Measurements from ENCODE around the gene S100A6. TPM values are rescaled to one million over a fixed set of nuclear protein-coding genes. Genes with fewer than 3 reads are reported as not detected.
A peak's percentile ranks its signal among the peaks of the same experiment; 100 is the strongest.

Gene S100A6
- total RNA-seq, 5 donors from 2014 or later (not counting 1 experiment from before 2014, with no cell fraction given): 200 to 467 (median 400) TPM

DNA sequence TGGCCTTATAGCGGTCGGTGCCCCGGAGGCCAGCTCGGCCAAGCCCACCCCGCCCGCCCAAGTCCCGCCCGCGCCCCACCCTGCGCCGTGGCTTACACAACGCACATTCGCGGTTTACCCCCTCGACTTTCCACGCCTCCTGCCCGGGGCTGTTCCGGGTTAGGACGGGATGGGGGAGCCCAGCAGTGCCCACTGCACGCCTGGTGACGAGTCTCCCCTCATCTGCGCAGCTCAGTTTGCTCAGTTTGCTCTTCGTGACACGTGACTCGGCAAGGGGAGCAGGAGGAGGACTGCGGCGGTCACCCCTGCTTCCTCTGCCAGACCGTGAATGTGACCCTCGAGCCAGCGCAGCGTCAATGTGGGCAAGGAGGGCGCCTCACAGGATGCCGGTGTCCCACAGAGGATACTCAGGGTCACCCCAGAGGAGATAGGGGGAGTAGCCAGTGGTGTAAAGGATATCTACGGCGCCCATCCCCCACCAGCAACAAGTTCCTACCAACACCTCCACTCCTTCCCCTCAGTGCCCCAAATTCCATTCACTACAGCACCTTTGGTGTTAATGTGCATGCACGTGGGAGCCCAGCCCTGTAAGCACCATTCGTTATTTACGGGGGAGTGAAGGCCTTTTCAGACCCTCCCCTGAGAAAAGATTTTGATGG is 350 bp upstream of the S100A6 start:
- DNase-seq: peak; percentile 68 to 90 (median 83)
- Mint-ChIP-seq H3K27me3 (no peaks in the 10 kb centered on the region), H3K9me3 (no peaks in the 10 kb centered on the region), H3K27ac (peak overlapping the region; percentile 99), H3K4me3 (peak overlapping the region; percentile 90 to 94 (median 94)), H3K4me1 (peaks cover 73 to 88% (median 82%) of the 10 kb centered on the region in 3 donors), H3K36me3 (peaks cover 17% of the 10 kb centered on the region)
- ATAC-seq (replicated peaks in 1 of 4): peak; percentile 74 to 86 (median 78)
- Histone ChIP-seq H3K4me1 (ENCODE audit: control insufficient read depth in 1 of 2, extremely low read depth in 1 of 2, insufficient read depth in 2 of 2, low read length in 2 of 2) (peaks cover 46 to 76% of the 10 kb centered on the region in 2 experiments), H3K36me3 (ENCODE audit: control insufficient read depth in 2 of 2, extremely low read depth in 1 of 2, insufficient read depth in 1 of 2, low read length in 1 of 2) (peaks cover 3 to 14% of the 10 kb centered on the region in 2 donors), H3K27me3 (replicated peaks in 1 of 2; ENCODE audit: control insufficient read depth in 2 of 2, extremely low read depth in 1 of 2, insufficient read depth in 2 of 2, low read length in 1 of 2) (no peaks in the 10 kb centered on the region), H3K9me3 (no peaks in the 10 kb centered on the region), H3K27ac (ENCODE audit: low read length) (peak overlapping the region; percentile 96), H3K4me3 (ENCODE audit: control insufficient read depth in 1 of 2, extremely low read depth in 1 of 2, low read length in 1 of 2) (peak overlapping the region; percentile 86 to 94)
- WGBS (ENCODE audit: insufficient coverage): 0% methylated on average over 28 of the region's 38 CpGs
- ChIA-PET POLR2A (interaction anchor here (0.5 to 2.8 kb wide), 4 partner anchors 9 to 136 kb away, joined by 3 to 14 read pairs (median 7); partner anchors contain the start of genes S100A2 (in 1 of the 2) and S100A4 (in 1 of the 2)), CTCF (interaction anchor here (0.5 to 2.7 kb wide), 6 partner anchors 10 to 1255 kb away, joined by 3 to 28 read pairs (median 5); partner anchors contain the start of gene S100A4 (in 1 of the 2))

- H3K4me3 Mint-ChIP-seq: peak overlapping the region; percentile 90 to 94 (median 94)
- H3K4me3 ChIP-seq (ENCODE audit: control insufficient read depth in 1 of 2, extremely low read depth in 1 of 2, low read length in 1 of 2): peak overlapping the region; percentile 86 to 94
- H3K9me3 ChIP-seq: no peaks in the 10 kb centered on the region
- no peaks in the 10 kb centered on the region for H3K9me3 Mint-ChIP-seq
- H3K27ac ChIP-seq (ENCODE audit: low read length): peak overlapping the region; percentile 96
- peaks cover 34 to 63% of the 10 kb centered on the region in 2 experiments for H3K4me1 ChIP-seq (ENCODE audit: control insufficient read depth in 1 of 2, extremely low read depth in 1 of 2, insufficient read depth in 2 of 2, low read length in 2 of 2)
- DNase-seq: no peak
- no peaks in the 10 kb centered on the region for H3K27me3 ChIP-seq (replicated peaks in 1 of 2; ENCODE audit: control insufficient read depth in 2 of 2, extremely low read depth in 1 of 2, insufficient read depth in 2 of 2, low read length in 1 of 2)
- no CpG with 5 or more reads among the region's 3 CpGs for WGBS (ENCODE audit: insufficient coverage)
- ATAC-seq (replicated peaks in 1 of 4): no peak
- H3K4me1 Mint-ChIP-seq: peaks cover 64 to 83% (median 77%) of the 10 kb centered on the region in 3 donors
- peaks cover 17% of the 10 kb centered on the region for H3K36me3 Mint-ChIP-seq
- peak overlapping the region; percentile 91 to 97 for H3K27ac Mint-ChIP-seq
- no peaks in the 10 kb centered on the region for H3K27me3 Mint-ChIP-seq
- POLR2A ChIA-PET: interaction anchor here (0.6 to 2.8 kb wide), 3 partner anchors 10 to 836 kb away, joined by 4 to 14 read pairs (median 8); partner anchors contain the start of genes S100A2 (in 1 of the 2) and S100A4 (in 1 of the 2)
- peaks cover 3 to 14% of the 10 kb centered on the region in 2 donors for H3K36me3 ChIP-seq (ENCODE audit: control insufficient read depth in 2 of 2, extremely low read depth in 1 of 2, insufficient read depth in 1 of 2, low read length in 1 of 2)
- CTCF ChIA-PET: interaction anchor here (0.6 to 2.7 kb wide), 5 partner anchors 10 to 38 kb away, joined by 4 to 28 read pairs (median 6); partner anchors contain the start of gene S100A4 (in 1 of the 2)
These were observed 908 bp downstream of the S100A6 start for GRCh38 chr1:153534925-153535241.

GRCh38 chr1:153534226-153534924 is 1.4 kb downstream of the S100A6 start:
- no peak for ATAC-seq (replicated peaks in 1 of 4)
- Histone ChIP-seq H3K27ac (ENCODE audit: low read length) (peak overlapping the region; percentile 96), H3K4me1 (ENCODE audit: control insufficient read depth in 1 of 2, extremely low read depth in 1 of 2, insufficient read depth in 2 of 2, low read length in 2 of 2) (peaks cover 33 to 58% of the 10 kb centered on the region in 2 experiments), H3K9me3 (no peaks in the 10 kb centered on the region), H3K27me3 (replicated peaks in 1 of 2; ENCODE audit: control insufficient read depth in 2 of 2, extremely low read depth in 1 of 2, insufficient read depth in 2 of 2, low read length in 1 of 2) (no peaks in the 10 kb centered on the region), H3K36me3 (ENCODE audit: control insufficient read depth in 2 of 2, extremely low read depth in 1 of 2, insufficient read depth in 1 of 2, low read length in 1 of 2) (peaks cover 3 to 14% of the 10 kb centered on the region in 2 donors), H3K4me3 (ENCODE audit: control insufficient read depth in 1 of 2, extremely low read depth in 1 of 2, low read length in 1 of 2) (peak overlapping the region; percentile 86 to 94)
- Mint-ChIP-seq H3K9me3 (no peaks in the 10 kb centered on the region), H3K4me3 (peak overlapping the region; percentile 90 to 94 (median 94)), H3K27me3 (no peaks in the 10 kb centered on the region), H3K36me3 (peaks cover 20% of the 10 kb centered on the region), H3K4me1 (peaks cover 59 to 78% (median 72%) of the 10 kb centered on the region in 3 donors), H3K27ac (peak overlapping the region; percentile 91 to 97)
- CTCF ChIA-PET: interaction anchor here (0.6 to 2.8 kb wide), 8 partner anchors 10 to 220 kb away, joined by 3 to 28 read pairs (median 6); partner anchors contain the start of gene S100A4 (in 1 of the 2)
- WGBS (ENCODE audit: insufficient coverage): 89% methylated on average over 6 of the region's 7 CpGs
- POLR2A ChIA-PET: interaction anchor here in 1 of 2 donors (2.8 kb wide), 1 partner anchor 11 kb away, joined by 14 read pairs; the partner anchor contains the start of gene S100A4
- DNase-seq: no peak

GRCh38 chr1:153533689-153534201 is 2.0 kb downstream of the S100A6 start:
- Histone ChIP-seq H3K36me3 (ENCODE audit: control insufficient read depth in 2 of 2, extremely low read depth in 1 of 2, insufficient read depth in 1 of 2, low read length in 1 of 2) (peaks cover 3 to 14% of the 10 kb centered on the region in 2 donors), H3K9me3 (no peaks in the 10 kb centered on the region), H3K27ac (ENCODE audit: low read length) (peak overlapping the region; percentile 96), H3K27me3 (replicated peaks in 1 of 2; ENCODE audit: control insufficient read depth in 2 of 2, extremely low read depth in 1 of 2, insufficient read depth in 2 of 2, low read length in 1 of 2) (no peaks in the 10 kb centered on the region), H3K4me3 (ENCODE audit: control insufficient read depth in 1 of 2, extremely low read depth in 1 of 2, low read length in 1 of 2) (peak overlapping the region in 1 of 2 donors; percentile 21), H3K4me1 (ENCODE audit: control insufficient read depth in 1 of 2, extremely low read depth in 1 of 2, insufficient read depth in 2 of 2, low read length in 2 of 2) (peaks cover 33 to 58% of the 10 kb centered on the region in 2 experiments)
- Mint-ChIP-seq H3K4me3 (peak overlapping the region; percentile 90 to 94 (median 94)), H3K27me3 (no peaks in the 10 kb centered on the region), H3K4me1 (peaks cover 57 to 79% (median 70%) of the 10 kb centered on the region in 3 donors), H3K27ac (peak overlapping the region; percentile 91 to 97), H3K36me3 (peaks cover 26% of the 10 kb centered on the region), H3K9me3 (no peaks in the 10 kb centered on the region)
- CTCF ChIA-PET: interaction anchor here (0.5 to 3.2 kb wide), 15 partner anchors 7 to 221 kb away, joined by 3 to 35 read pairs (median 8); partner anchors contain the start of genes S100A4 (in 2 of the 2), CHTOP (in 1 of the 2) and S100A5 (in 1 of the 2)
- 65% methylated on average over 6 of the region's 13 CpGs for WGBS (ENCODE audit: insufficient coverage)
- POLR2A ChIA-PET: interaction anchor here (1.1 to 1.9 kb wide), 2 partner anchors 35 to 100 kb away, joined by 3 to 7 read pairs; partner anchors contain the start of gene CHTOP (in 1 of the 2)
- ATAC-seq (replicated peaks in 1 of 4) (no peak), DNase-seq (peak in 1 of 35 experiments; percentile 31)

- H3K27me3 ChIP-seq (replicated peaks in 1 of 2; ENCODE audit: control insufficient read depth in 2 of 2, extremely low read depth in 1 of 2, insufficient read depth in 2 of 2, low read length in 1 of 2): no peaks in the 10 kb centered on the region
- H3K9me3 ChIP-seq: no peaks in the 10 kb centered on the region
- peak overlapping the region in 1 of 2 donors; percentile 21 for H3K4me3 ChIP-seq (ENCODE audit: control insufficient read depth in 1 of 2, extremely low read depth in 1 of 2, low read length in 1 of 2)
- WGBS (ENCODE audit: insufficient coverage): 30% methylated on average over 16 of the region's 34 CpGs
- ATAC-seq (replicated peaks in 1 of 4) (peak; percentile 9 to 39 (median 24)), DNase-seq (peak; percentile 46 to 87 (median 72))
- CTCF ChIA-PET: interaction anchor here (0.5 to 3.2 kb wide), 20 partner anchors 8 to 1253 kb away, joined by 3 to 35 read pairs (median 8); partner anchors contain the start of genes S100A4 (in 2 of the 2), S100A5 (in 2 of the 2) and CHTOP (in 1 of the 2)
- Mint-ChIP-seq H3K27me3 (no peaks in the 10 kb centered on the region), H3K27ac (peak overlapping the region; percentile 91 to 97), H3K36me3 (peaks cover 28% of the 10 kb centered on the region), H3K9me3 (no peaks in the 10 kb centered on the region), H3K4me3 (peak overlapping the region; percentile 90 to 94 (median 94)), H3K4me1 (peaks cover 57 to 74% (median 65%) of the 10 kb centered on the region in 3 donors)
- POLR2A ChIA-PET: interaction anchor here (0.6 to 1.9 kb wide), 5 partner anchors 11 to 200 kb away, joined by 3 to 7 read pairs (median 4); partner anchors contain the start of gene CHTOP (in 1 of the 2)
- peaks cover 3 to 14% of the 10 kb centered on the region in 2 donors for H3K36me3 ChIP-seq (ENCODE audit: control insufficient read depth in 2 of 2, extremely low read depth in 1 of 2, insufficient read depth in 1 of 2, low read length in 1 of 2)
- peaks cover 33 to 58% of the 10 kb centered on the region in 2 experiments for H3K4me1 ChIP-seq (ENCODE audit: control insufficient read depth in 1 of 2, extremely low read depth in 1 of 2, insufficient read depth in 2 of 2, low read length in 2 of 2)
- peak overlapping the region; percentile 96 for H3K27ac ChIP-seq (ENCODE audit: low read length)
These were observed 2.8 kb downstream of the S100A6 start for GRCh38 chr1:153532769-153533599.
